ENCODE results near the gene RTKN2.

RTKN2 gene

GRCh38 chr10:62253704-62254103 is 14.9 kb downstream of the RTKN2 start:
- no peak overlapping the region for H3K4me3 ChIP-seq (ENCODE audit: low read length, poor library complexity, severe bottlenecking)
- H3K4me1 ChIP-seq (ENCODE audit: insufficient read depth, low read length, poor library complexity, severe bottlenecking), result peaks cover 41% of the 10 kb centered on the region
- no peak for TF ChIP-seq EZH2phosphoT487 (IDR thresholded peaks at IDR 0.05; ENCODE audit: borderline replicate concordance)
- TF ChIP-seq, protein P1, sequence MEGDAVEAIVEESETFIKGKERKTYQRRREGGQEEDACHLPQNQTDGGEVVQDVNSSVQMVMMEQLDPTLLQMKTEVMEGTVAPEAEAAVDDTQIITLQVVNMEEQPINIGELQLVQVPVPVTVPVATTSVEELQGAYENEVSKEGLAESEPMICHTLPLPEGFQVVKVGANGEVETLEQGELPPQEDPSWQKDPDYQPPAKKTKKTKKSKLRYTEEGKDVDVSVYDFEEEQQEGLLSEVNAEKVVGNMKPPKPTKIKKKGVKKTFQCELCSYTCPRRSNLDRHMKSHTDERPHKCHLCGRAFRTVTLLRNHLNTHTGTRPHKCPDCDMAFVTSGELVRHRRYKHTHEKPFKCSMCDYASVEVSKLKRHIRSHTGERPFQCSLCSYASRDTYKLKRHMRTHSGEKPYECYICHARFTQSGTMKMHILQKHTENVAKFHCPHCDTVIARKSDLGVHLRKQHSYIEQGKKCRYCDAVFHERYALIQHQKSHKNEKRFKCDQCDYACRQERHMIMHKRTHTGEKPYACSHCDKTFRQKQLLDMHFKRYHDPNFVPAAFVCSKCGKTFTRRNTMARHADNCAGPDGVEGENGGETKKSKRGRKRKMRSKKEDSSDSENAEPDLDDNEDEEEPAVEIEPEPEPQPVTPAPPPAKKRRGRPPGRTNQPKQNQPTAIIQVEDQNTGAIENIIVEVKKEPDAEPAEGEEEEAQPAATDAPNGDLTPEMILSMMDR (conservative IDR thresholded peaks at IDR 0.05; ENCODE audit: low read length), result no peak
- H3K79me2 ChIP-seq (ENCODE audit: insufficient read depth, low read length), result peaks cover 89% of the 10 kb centered on the region
- peak overlapping the region; percentile 11 for H3K4me2 ChIP-seq (ENCODE audit: low read depth, low read length, poor library complexity, severe bottlenecking)
- no peaks in the 10 kb centered on the region for H3K27me3 ChIP-seq (ENCODE audit: insufficient read depth, low read length, poor library complexity, severe bottlenecking)
- no peaks in the 10 kb centered on the region for H3F3A ChIP-seq (ENCODE audit: low read depth)
- H3K9ac ChIP-seq (ENCODE audit: low read depth, low read length, poor library complexity, severe bottlenecking), result no peak overlapping the region
- no peak overlapping the region for H2AFZ ChIP-seq (ENCODE audit: low read length)
- no peaks in the 10 kb centered on the region for H4K20me1 ChIP-seq (ENCODE audit: insufficient read depth, low read length, poor library complexity, severe bottlenecking)
- peaks cover 15% of the 10 kb centered on the region for H3K36me3 ChIP-seq (ENCODE audit: insufficient read depth, low read length)
- no peaks in the 10 kb centered on the region for H3K9me3 ChIP-seq (ENCODE audit: insufficient read depth, low read depth, low read length)
- no peaks in the 10 kb centered on the region for H3K9me2 ChIP-seq (replicated peaks; ENCODE audit: low read depth, low read length)

DNA sequence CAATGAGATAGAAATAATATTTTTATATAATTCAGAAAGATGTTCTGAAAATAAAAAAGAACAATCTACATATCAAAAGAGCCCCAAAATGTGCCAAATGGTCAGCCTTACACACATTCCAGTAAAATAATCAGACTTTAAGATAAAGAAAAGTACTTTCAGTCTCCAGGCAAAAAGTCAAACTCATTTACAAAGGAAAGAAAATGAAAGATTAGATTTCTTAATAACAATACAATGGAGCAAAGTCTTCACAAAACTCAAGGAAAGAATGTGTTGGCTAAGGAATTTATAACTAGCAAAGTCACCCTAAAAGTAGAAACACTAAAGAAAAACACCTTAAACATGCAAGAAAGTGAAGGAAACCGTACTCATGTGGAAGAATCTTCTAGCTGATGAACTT is 16.6 kb downstream of the RTKN2 start:
- H3K4me3 ChIP-seq (ENCODE audit: low read length, poor library complexity, severe bottlenecking), result no peak overlapping the region
- no peak overlapping the region for H3K9ac ChIP-seq (ENCODE audit: low read depth, low read length, poor library complexity, severe bottlenecking)
- peaks cover 89% of the 10 kb centered on the region for H3K79me2 ChIP-seq (ENCODE audit: insufficient read depth, low read length)
- H3K4me2 ChIP-seq (ENCODE audit: low read depth, low read length, poor library complexity, severe bottlenecking), result no peak overlapping the region
- no peak overlapping the region for H2AFZ ChIP-seq (ENCODE audit: low read length)
- peaks cover 31% of the 10 kb centered on the region for H3K4me1 ChIP-seq (ENCODE audit: insufficient read depth, low read length, poor library complexity, severe bottlenecking)
- no peaks in the 10 kb centered on the region for H4K20me1 ChIP-seq (ENCODE audit: insufficient read depth, low read length, poor library complexity, severe bottlenecking)
- H3F3A ChIP-seq (ENCODE audit: low read depth), result no peaks in the 10 kb centered on the region
- no peaks in the 10 kb centered on the region for H3K9me3 ChIP-seq (ENCODE audit: insufficient read depth, low read depth, low read length)
- H3K9me2 ChIP-seq (replicated peaks; ENCODE audit: low read depth, low read length), result no peaks in the 10 kb centered on the region
- no peaks in the 10 kb centered on the region for H3K27me3 ChIP-seq (ENCODE audit: insufficient read depth, low read length, poor library complexity, severe bottlenecking)
- H3K36me3 ChIP-seq (ENCODE audit: insufficient read depth, low read length), result peaks cover 11% of the 10 kb centered on the region
- TF ChIP-seq, protein P1 (conservative IDR thresholded peaks at IDR 0.05; ENCODE audit: low read length), result no peak
- TF ChIP-seq EZH2phosphoT487 (IDR thresholded peaks at IDR 0.05; ENCODE audit: borderline replicate concordance), result no peak

GRCh38 chr10:62250594-62251198 is 17.9 kb downstream of the RTKN2 start:
- H3K36me3 ChIP-seq (ENCODE audit: insufficient read depth, low read length), result peaks cover 7% of the 10 kb centered on the region
- TF ChIP-seq, protein P1 (conservative IDR thresholded peaks at IDR 0.05; ENCODE audit: low read length), result no peak
- TF ChIP-seq EZH2phosphoT487 (IDR thresholded peaks at IDR 0.05; ENCODE audit: borderline replicate concordance), result no peak
- H3K27me3 ChIP-seq (ENCODE audit: insufficient read depth, low read length, poor library complexity, severe bottlenecking), result no peaks in the 10 kb centered on the region
- H3K4me1 ChIP-seq (ENCODE audit: insufficient read depth, low read length, poor library complexity, severe bottlenecking), result peaks cover 33% of the 10 kb centered on the region
- H3K4me2 ChIP-seq (ENCODE audit: low read depth, low read length, poor library complexity, severe bottlenecking), result no peak overlapping the region
- no peaks in the 10 kb centered on the region for H3K9me3 ChIP-seq (ENCODE audit: insufficient read depth, low read depth, low read length)
- no peaks in the 10 kb centered on the region for H3F3A ChIP-seq (ENCODE audit: low read depth)
- no peaks in the 10 kb centered on the region for H4K20me1 ChIP-seq (ENCODE audit: insufficient read depth, low read length, poor library complexity, severe bottlenecking)
- H3K4me3 ChIP-seq (ENCODE audit: low read length, poor library complexity, severe bottlenecking), result no peak overlapping the region
- no peak overlapping the region for H3K9ac ChIP-seq (ENCODE audit: low read depth, low read length, poor library complexity, severe bottlenecking)
- H3K79me2 ChIP-seq (ENCODE audit: insufficient read depth, low read length), result peaks cover 92% of the 10 kb centered on the region
- no peaks in the 10 kb centered on the region for H3K9me2 ChIP-seq (replicated peaks; ENCODE audit: low read depth, low read length)
- H2AFZ ChIP-seq (ENCODE audit: low read length), result no peak overlapping the region

Data from Loucy (cell line).